Type B pancreatic cell (in vitro differentiated cells): ENCODE measurements around the gene CDC42BPG. TPM values are rescaled to one million over a fixed set of nuclear protein-coding genes. Genes with fewer than 3 reads are reported as not detected.

Experiments used
- DNase-seq: peaks from one replicate; pipeline ENCODE4 v3.0.0; 2021; ENCODE audit warnings: mixed read lengths; ENCODE audit not compliant: unreplicated experiment; ENCODE audit errors: extremely low spot score
- H3K27ac Mint-ChIP-seq: 2 replicates; pipeline ENCODE4 v1.8.0; 2021; ENCODE audit warnings: mild to moderate bottlenecking, mixed read lengths
- H3K27me3 Mint-ChIP-seq: 2 replicates; pipeline ENCODE4 v1.8.0; 2021; ENCODE audit warnings: mixed read lengths
- H3K36me3 Mint-ChIP-seq: 2 replicates; pipeline ENCODE4 v1.8.0; 2021; ENCODE audit warnings: mixed read lengths
- H3K4me1 Mint-ChIP-seq: one replicate; pipeline ENCODE4 v1.8.0; 2021; ENCODE audit warnings: mixed read lengths; ENCODE audit not compliant: unreplicated experiment
- H3K4me3 Mint-ChIP-seq: 2 replicates; pipeline ENCODE4 v1.8.0; 2021; ENCODE audit warnings: mild to moderate bottlenecking, mixed read lengths
- H3K9me3 Mint-ChIP-seq: 2 replicates; pipeline ENCODE4 v1.8.0; 2021; ENCODE audit warnings: mixed read lengths
- CTCF ChIP-seq: fragments of 200-600 bp; sonication (generic); conservative IDR thresholded peaks from 2 replicates; pipeline ENCODE4 v1.5.0; 2021; ENCODE audit warnings: antibody characterized with exemption, mild to moderate bottlenecking
- total RNA-seq: library from RNA; stranded (reverse); gene quantifications from 2 replicates; pipeline ENCODE4 v1.2.1, GENCODE V29; 2021; ENCODE audit warnings: low replicate concordance

CDC42BPG gene
- total RNA-seq, 1 donor from 2014 or later = 20.1 TPM

GRCh38 chr11:64882243-64882642 is 37.8 kb upstream of the CDC42BPG start:
- Mint-ChIP-seq H3K4me3 (no peak overlapping the region), H3K27ac (no peak overlapping the region), H3K27me3 (no peaks in the 10 kb centered on the region), H3K9me3 (no peaks in the 10 kb centered on the region), H3K4me1 (peaks cover 23% of the 10 kb centered on the region), H3K36me3 (no peaks in the 10 kb centered on the region)
- no peak for TF ChIP-seq CTCF
- no peak for DNase-seq

GRCh38 chr11:64881476-64881875 is 37.0 kb upstream of the CDC42BPG start:
- Mint-ChIP-seq H3K4me1 (peaks cover 29% of the 10 kb centered on the region), H3K4me3 (peak overlapping the region; percentile 99), H3K27ac (peak overlapping the region; percentile 99), H3K9me3 (no peaks in the 10 kb centered on the region), H3K27me3 (no peaks in the 10 kb centered on the region), H3K36me3 (no peaks in the 10 kb centered on the region)
- TF ChIP-seq CTCF = no peak
- DNase-seq = no peak

- peak overlapping the region; percentile 99 for H3K4me3 Mint-ChIP-seq
- no peaks in the 10 kb centered on the region for H3K9me3 Mint-ChIP-seq
- no peaks in the 10 kb centered on the region for H3K27me3 Mint-ChIP-seq
- H3K4me1 Mint-ChIP-seq = peaks cover 32% of the 10 kb centered on the region
- H3K27ac Mint-ChIP-seq = peak overlapping the region; percentile 99
- no peak for TF ChIP-seq CTCF
- H3K36me3 Mint-ChIP-seq = peaks cover 3% of the 10 kb centered on the region
- no peak for DNase-seq
Measured at GRCh38 chr11:64880240-64881001, 36.0 kb upstream of the CDC42BPG start.

GRCh38 chr11:64879244-64879900 is 34.9 kb upstream of the CDC42BPG start:
- Mint-ChIP-seq H3K27ac (peak overlapping the region; percentile 99), H3K36me3 (peaks cover 7% of the 10 kb centered on the region), H3K4me3 (peak overlapping the region; percentile 99), H3K9me3 (no peaks in the 10 kb centered on the region), H3K4me1 (peaks cover 35% of the 10 kb centered on the region), H3K27me3 (no peaks in the 10 kb centered on the region)
- DNase-seq = no peak
- TF ChIP-seq CTCF = no peak

GRCh38 chr11:64878494-64879243 is 34.2 kb upstream of the CDC42BPG start, which contains the start of gene EHD1:
EHD1 (minus strand) TSS chr11:64878621; CDS start chr11:64878464, 157 bp downstream.
- H3K36me3 Mint-ChIP-seq = peaks cover 8% of the 10 kb centered on the region
- peak within 1 kb of the TSS; percentile 99 for H3K27ac Mint-ChIP-seq
- H3K4me1 Mint-ChIP-seq = peaks cover 35% of the 10 kb centered on the region
- H3K4me3 Mint-ChIP-seq = peak within 1 kb of the TSS; percentile 99
- H3K27me3 Mint-ChIP-seq = no peaks in the 10 kb centered on the region
- TF ChIP-seq CTCF = peak; percentile 51
- DNase-seq = peak; percentile 99
- H3K9me3 Mint-ChIP-seq = no peaks in the 10 kb centered on the region
